CD4-positive, alpha-beta T cell (primary cell): Measurements from ENCODE around the gene REL. TPM values are rescaled to one million over a fixed set of nuclear protein-coding genes. Genes with fewer than 3 reads are reported as not detected.
A peak's percentile ranks its signal among the peaks of the same experiment; 100 is the strongest.

Experiments used
- ATAC-seq: fragments of 200-7000 bp; cut with Tn5 transposase; one replicate; pipeline ENCODE4 v1.10.0; 2022; ENCODE audit warnings: mild to moderate bottlenecking; ENCODE audit not compliant: poor library complexity
- CTCF ChIA-PET: fragments of 350-600 bp; sonication (Branson Sonifier 250); formaldehyde crosslinking; loops from one replicate; lab custom pipeline; 2021; ENCODE audit warnings: antibody characterized with exemption, inconsistent platforms; lab: Charles Lee
- POLR2A ChIA-PET: fragments of 350-600 bp; sonication (Branson Sonifier 250); formaldehyde crosslinking; loops from one replicate; lab custom pipeline; 2021; ENCODE audit warnings: antibody characterized with exemption, inconsistent platforms; lab: Charles Lee
- DNase-seq, 14 experiments: peaks; one replicate each; pipeline ENCODE4 v3.0.0-alpha.2; 2013 to 2020; ENCODE audit warnings: mixed read lengths in 2 of 14
- H3K27ac ChIP-seq, 2 donors: one replicate each; pipeline versions ENCODE4 v1.5.1 to v1.7.0; 2013; ENCODE audit warnings: low read length in 2 of 2, low read depth in 1 of 2, mild to moderate bottlenecking in 1 of 2
- H3K27me3 ChIP-seq, 2 experiments: 1 replicate in 1 of 2; 2 replicates in 1 of 2; pipeline versions ENCODE4 v1.6.1 to v1.7.0; 2013; ENCODE audit warnings: low read length in 2 of 2, control low read depth in 1 of 2, mild to moderate bottlenecking in 1 of 2, moderate library complexity in 1 of 2; ENCODE audit not compliant: insufficient read depth in 2 of 2, control insufficient read depth in 1 of 2
- H3K36me3 ChIP-seq: one replicate; pipeline ENCODE4 v1.6.1; 2013; ENCODE audit warnings: low read length, control low read depth; ENCODE audit not compliant: insufficient read depth
- H3K4me1 ChIP-seq: one replicate; pipeline ENCODE4 v1.6.1; 2013; ENCODE audit warnings: low read length, control low read depth; ENCODE audit not compliant: insufficient read depth
- H3K4me3 ChIP-seq: one replicate; pipeline ENCODE4 v1.5.1; 2013; ENCODE audit warnings: mild to moderate bottlenecking, low read length, moderate library complexity
- H3K9me3 ChIP-seq, 2 experiments: 1 replicate in 1 of 2; 2 replicates in 1 of 2; pipeline versions ENCODE4 v1.6.1 to v1.7.0; 2013; ENCODE audit warnings: low read length in 2 of 2, mild to moderate bottlenecking in 2 of 2, control low read depth in 1 of 2, moderate library complexity in 1 of 2; ENCODE audit not compliant: control insufficient read depth in 1 of 2, insufficient read depth in 1 of 2
- H3K27ac Mint-ChIP-seq: one replicate; pipeline ENCODE4 v1.8.0; 2020; ENCODE audit warnings: mixed read lengths
- H3K27me3 Mint-ChIP-seq: one replicate; pipeline ENCODE4 v1.8.0; 2021; ENCODE audit warnings: mixed read lengths
- H3K36me3 Mint-ChIP-seq: one replicate; pipeline ENCODE4 v1.8.0; 2021; ENCODE audit warnings: low read depth, mixed read lengths
- H3K4me1 Mint-ChIP-seq: one replicate; pipeline ENCODE4 v1.8.0; 2021; ENCODE audit warnings: low read depth, mixed read lengths
- H3K4me3 Mint-ChIP-seq: one replicate; pipeline ENCODE4 v1.8.0; 2020; ENCODE audit warnings: mild to moderate bottlenecking, mixed read lengths
- H3K9me3 Mint-ChIP-seq: one replicate; pipeline ENCODE4 v1.8.0; 2020; ENCODE audit warnings: mixed read lengths
- intact Hi-C, 2 experiments: fragments of 100-400 bp; cut with DNase I in 1 of 2; cut with micrococcal nuclease in 1 of 2; formaldehyde crosslinking; loops; one replicate each; pipeline versions ENCODE4 v1.15.1 to v1.9.0; 2023 to 2025; cut with DNase I, micrococcal nuclease
- total RNA-seq, 174 experiments: library from RNA in 2 of 174; stranded (reverse) in 2 of 174; gene quantifications; one replicate each; pipeline ENCODE4 v1.2.3 and lab custom pipeline; 2021 to 2026
- TF ChIP-seq, protein P1 (sequence below): fragments of 200-600 bp; IDR thresholded peaks from one replicate; pipeline ENCODE4 v1.8.0; 2022; ENCODE audit warnings: antibody characterized with exemption, mild to moderate bottlenecking

The REL gene
- total RNA-seq, 2 experiments from 2014 or later, result 91.9 to 99.9 TPM

DNA sequence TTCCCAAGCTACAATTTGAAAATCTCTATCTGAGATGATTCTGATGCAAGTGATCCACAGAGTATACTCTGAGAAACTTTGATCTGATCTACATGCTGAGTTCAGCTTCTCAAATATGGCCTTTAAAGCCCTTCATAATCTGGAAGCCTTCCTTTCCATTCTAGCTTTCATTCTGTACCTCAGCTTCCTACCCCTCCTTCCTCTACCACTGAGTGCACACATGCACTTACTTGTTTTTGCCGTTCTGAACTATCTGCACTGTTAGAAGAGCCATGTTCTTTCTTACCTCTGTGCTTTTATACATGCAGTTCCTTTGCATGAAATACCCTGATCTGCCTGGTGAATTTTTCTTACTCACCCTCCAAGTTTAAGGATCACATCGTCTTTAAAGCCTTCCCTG is 25.0 kb downstream of the REL start:
- Mint-ChIP-seq H3K4me1 (peaks cover 9% of the 10 kb centered on the region), H3K4me3 (no peak overlapping the region), H3K36me3 (peaks cover 59% of the 10 kb centered on the region), H3K9me3 (no peaks in the 10 kb centered on the region), H3K27ac (no peak overlapping the region), H3K27me3 (no peaks in the 10 kb centered on the region)
- intact Hi-C loops, result no loop called here
- CTCF ChIA-PET, result no interaction called here
- Histone ChIP-seq H3K4me1 (no peaks in the 10 kb centered on the region), H3K9me3 (no peaks in the 10 kb centered on the region), H3K27me3 (no peaks in the 10 kb centered on the region), H3K36me3 (peaks cover 59% of the 10 kb centered on the region), H3K27ac (no peak overlapping the region), H3K4me3 (no peak overlapping the region)
- TF ChIP-seq, protein P1, sequence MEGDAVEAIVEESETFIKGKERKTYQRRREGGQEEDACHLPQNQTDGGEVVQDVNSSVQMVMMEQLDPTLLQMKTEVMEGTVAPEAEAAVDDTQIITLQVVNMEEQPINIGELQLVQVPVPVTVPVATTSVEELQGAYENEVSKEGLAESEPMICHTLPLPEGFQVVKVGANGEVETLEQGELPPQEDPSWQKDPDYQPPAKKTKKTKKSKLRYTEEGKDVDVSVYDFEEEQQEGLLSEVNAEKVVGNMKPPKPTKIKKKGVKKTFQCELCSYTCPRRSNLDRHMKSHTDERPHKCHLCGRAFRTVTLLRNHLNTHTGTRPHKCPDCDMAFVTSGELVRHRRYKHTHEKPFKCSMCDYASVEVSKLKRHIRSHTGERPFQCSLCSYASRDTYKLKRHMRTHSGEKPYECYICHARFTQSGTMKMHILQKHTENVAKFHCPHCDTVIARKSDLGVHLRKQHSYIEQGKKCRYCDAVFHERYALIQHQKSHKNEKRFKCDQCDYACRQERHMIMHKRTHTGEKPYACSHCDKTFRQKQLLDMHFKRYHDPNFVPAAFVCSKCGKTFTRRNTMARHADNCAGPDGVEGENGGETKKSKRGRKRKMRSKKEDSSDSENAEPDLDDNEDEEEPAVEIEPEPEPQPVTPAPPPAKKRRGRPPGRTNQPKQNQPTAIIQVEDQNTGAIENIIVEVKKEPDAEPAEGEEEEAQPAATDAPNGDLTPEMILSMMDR, result no peak
- peak; percentile 22 for ATAC-seq
- DNase-seq, result no peak
- POLR2A ChIA-PET, result no interaction called here

DNA sequence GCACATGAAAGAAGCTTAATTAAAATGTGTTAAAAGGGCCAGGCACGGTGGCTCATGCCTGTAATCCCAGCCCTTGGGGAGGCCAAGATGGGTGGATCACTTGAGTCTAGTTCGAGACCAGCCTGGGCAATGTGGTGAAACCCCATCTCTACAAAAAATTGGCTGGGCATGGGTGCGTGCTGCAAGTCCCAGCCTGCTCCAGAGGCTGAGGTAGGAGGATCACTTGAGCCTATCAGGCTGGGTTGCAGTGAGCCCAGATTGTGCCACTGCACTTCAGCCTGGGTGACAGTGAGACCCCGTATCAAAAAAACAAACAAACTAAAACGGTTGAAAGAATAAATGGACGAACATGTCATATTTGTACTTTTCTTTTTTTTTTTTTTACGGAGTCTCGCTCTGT is 26.0 kb downstream of the REL start:
- peaks cover 58% of the 10 kb centered on the region for H3K36me3 Mint-ChIP-seq
- Histone ChIP-seq H3K27me3 (no peaks in the 10 kb centered on the region), H3K36me3 (peaks cover 50% of the 10 kb centered on the region), H3K4me3 (no peak overlapping the region), H3K9me3 (no peaks in the 10 kb centered on the region), H3K4me1 (no peaks in the 10 kb centered on the region), H3K27ac (no peak overlapping the region)
- ATAC-seq, result no peak
- DNase-seq, result no peak
- peaks cover 9% of the 10 kb centered on the region for H3K4me1 Mint-ChIP-seq
- no peaks in the 10 kb centered on the region for H3K9me3 Mint-ChIP-seq
- no peak overlapping the region for H3K27ac Mint-ChIP-seq
- no peak overlapping the region for H3K4me3 Mint-ChIP-seq
- intact Hi-C loops, result no loop called here
- POLR2A ChIA-PET, result no interaction called here
- CTCF ChIA-PET, result no interaction called here
- TF ChIP-seq, protein P1, result no peak
- H3K27me3 Mint-ChIP-seq, result no peaks in the 10 kb centered on the region

- Mint-ChIP-seq H3K36me3 (peaks cover 64% of the 10 kb centered on the region), H3K4me3 (no peak overlapping the region), H3K27ac (no peak overlapping the region), H3K4me1 (no peaks in the 10 kb centered on the region), H3K9me3 (no peaks in the 10 kb centered on the region), H3K27me3 (no peaks in the 10 kb centered on the region)
- Histone ChIP-seq H3K27ac (no peak overlapping the region), H3K4me3 (no peak overlapping the region), H3K9me3 (no peaks in the 10 kb centered on the region), H3K4me1 (no peaks in the 10 kb centered on the region), H3K27me3 (no peaks in the 10 kb centered on the region), H3K36me3 (peaks cover 60% of the 10 kb centered on the region)
- TF ChIP-seq, protein P1, result no peak
- peak in 1 of 14 experiments; percentile 18 for DNase-seq
- intact Hi-C loops, result no loop called here
- ChIA-PET CTCF (interaction anchor here (1.2 kb wide), 1 partner anchor 38 kb away, joined by 3 read pairs; no protein-coding TSS in a partner anchor), POLR2A (interaction anchor here (0.5 kb wide), 1 partner anchor 9 kb away, joined by 3 read pairs; no protein-coding TSS in a partner anchor)
- ATAC-seq, result no peak
Measured at GRCh38 chr2:60925994-60926740, 44.8 kb downstream of the REL start.
